GM19328 (cell line): Measurements from ENCODE around the gene FGF11.

Experiments used
- ATAC-seq: cut with Tn5 transposase; IDR thresholded peaks from one replicate; pipeline ENCODE4 v1.9.1; 2021; ENCODE audit warnings: mild to moderate bottlenecking, moderate library complexity; ENCODE audit not compliant: unreplicated experiment

Gene FGF11

DNA sequence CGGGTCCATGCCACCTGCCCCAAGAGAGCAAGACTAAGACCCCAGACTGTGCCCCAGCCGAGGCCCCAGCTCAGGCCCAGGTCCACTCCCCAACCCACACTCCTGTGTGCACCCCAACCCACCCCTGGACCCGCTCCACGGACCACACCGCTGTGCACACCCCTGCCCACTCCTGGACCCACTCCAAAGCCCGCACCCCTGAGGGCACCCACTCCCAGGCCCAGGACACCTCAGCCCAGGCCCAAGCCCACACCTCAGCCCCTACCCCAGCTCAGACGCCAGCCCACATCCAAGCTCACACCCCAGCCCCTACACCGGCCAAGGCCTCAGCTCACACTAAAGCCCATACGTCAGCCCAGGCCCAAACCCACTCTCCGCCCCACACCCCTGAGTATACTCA is 9.6 kb upstream of the FGF11 start:
- no peak for ATAC-seq

DNA sequence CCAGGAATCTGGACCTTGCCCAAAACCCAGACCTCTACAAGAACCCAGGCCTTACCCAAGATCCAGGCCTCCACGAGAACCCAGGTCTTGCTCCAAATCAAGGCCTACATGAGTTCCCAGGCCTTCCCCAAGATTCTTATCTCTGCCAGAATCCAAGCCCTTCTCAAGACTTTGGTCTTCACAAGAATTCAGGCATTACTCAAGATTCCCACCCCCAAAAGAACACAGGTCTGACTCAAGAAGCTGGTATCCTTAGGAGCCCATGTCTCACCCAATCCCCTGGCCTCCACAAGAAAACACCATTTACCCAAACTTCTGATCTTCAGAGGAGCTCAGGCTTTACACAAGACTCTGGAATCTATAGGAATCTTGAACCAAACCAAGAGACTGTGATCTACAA is 8.1 kb upstream of the FGF11 start:
- no peak for ATAC-seq

DNA sequence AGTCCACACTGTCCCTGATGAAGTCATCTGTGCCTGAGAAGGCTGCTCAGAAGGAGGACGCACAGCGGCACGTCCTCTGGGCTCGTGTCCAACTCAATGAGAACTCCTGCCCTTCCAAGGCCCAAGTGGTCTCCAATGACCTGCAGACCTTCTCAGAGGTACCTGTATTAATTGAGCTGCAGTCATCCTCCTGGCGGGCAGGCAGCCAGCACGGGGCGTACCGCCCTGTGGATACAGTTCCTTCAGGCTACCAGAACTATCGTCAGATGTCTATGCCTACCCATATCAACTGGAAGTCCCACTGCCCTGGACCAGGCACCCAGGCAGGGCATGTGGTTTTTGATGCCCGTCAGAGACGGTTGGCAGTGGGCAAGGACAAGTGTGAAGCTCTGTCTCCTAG is 7.0 kb upstream of the FGF11 start:
- no peak for ATAC-seq

DNA sequence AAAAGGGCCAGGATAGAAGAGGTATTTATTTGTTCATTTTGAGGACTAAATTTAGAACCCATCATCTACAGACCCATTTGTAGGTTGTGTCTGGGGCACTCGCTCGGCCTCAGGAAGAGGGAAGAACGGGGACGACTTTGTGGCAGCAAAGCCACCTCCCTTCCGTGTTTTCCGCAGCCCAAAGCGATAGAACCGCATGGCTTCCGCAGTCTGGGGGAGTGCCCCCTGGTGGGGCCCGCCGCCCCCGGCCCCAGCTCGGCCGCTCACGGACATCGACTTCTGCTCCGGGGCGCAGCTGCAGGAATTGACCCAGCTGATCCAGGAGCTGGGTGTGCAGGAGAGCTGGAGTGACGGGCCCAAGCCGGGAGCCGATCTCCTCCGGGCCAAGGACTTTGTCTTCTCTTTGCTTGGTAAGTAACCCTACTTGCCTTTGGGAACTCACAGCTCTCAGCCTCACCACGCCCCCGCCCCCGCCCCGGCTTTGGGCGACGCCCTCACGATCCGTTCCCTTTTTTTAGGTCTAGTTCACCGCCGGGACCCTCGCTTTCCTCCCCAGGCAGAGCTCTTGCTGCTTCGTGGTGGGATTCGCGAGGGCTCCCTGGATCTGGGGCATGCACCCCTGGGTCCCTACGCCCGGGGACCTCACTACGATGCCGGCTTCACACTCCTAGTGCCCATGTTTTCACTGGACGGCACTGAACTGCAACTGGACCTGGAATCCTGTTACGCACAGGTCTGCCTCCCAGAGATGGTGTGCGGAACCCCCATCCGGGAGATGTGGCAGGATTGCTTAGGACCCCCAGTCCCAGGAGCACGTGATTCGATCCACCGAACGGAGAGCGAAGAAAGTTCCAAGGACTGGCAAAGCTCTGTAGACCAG is 3.4 kb upstream of the FGF11 start:
- ATAC-seq = peak; percentile 21

DNA sequence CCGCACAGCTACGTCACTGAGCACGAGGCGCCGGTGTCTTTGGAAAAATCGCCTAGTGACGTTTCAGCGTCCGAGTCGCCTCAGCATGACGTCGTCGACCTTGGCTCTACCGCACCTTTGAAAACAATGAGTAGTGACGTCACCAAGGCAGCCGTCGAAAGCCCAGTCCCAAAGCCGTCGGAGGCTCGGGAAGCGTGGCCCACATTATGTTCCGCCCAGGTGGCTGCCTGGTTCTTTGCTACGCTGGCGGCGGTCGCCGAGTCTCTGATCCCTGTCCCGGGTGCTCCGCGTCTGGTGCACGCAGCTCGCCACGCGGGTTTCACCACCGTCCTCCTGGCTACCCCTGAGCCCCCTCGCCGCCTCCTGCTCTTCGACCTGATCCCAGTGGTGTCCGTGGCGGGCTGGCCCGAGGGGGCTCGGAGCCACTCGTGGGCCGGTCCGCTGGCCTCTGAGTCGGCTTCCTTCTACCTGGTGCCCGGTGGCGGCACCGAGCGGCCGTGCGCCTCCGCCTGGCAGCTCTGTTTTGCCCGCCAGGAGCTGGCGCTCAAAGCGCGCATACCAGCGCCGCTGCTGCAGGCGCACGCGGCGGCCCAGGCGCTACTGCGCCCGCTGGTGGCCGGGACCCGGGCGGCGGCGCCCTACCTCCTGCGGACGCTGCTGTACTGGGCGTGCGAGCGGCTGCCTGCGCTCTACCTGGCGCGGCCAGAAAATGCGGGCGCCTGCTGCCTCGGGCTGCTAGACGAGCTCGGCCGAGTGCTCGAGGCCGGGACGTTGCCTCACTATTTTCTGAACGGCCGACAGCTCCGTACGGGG is 2.5 kb upstream of the FGF11 start:
- no peak for ATAC-seq

DNA sequence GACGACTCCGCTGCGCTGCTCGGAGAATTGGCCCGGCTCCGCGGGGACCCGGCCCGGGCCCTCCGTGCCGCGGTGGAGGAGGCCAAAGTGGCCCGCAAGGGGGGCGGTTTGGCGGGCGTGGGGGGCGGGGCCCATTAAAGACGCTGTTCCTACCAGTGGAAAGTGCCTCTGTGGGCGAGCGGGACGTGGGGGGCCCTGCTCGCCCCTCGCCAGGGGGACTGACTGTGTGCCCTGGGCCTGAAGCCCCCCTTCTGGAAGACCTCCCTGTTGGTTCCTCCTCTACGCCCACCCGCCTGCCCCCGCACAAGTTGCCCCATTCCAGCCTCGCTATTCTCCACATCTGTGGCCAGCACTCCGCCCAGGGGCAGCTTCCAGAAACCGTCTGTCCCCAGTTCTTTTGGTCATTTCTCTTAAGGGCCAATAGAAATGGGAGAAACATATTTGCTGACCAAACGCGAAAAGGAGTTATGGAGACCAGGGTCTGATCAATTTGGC is 1.9 kb upstream of the FGF11 start:
- no peak for ATAC-seq

DNA sequence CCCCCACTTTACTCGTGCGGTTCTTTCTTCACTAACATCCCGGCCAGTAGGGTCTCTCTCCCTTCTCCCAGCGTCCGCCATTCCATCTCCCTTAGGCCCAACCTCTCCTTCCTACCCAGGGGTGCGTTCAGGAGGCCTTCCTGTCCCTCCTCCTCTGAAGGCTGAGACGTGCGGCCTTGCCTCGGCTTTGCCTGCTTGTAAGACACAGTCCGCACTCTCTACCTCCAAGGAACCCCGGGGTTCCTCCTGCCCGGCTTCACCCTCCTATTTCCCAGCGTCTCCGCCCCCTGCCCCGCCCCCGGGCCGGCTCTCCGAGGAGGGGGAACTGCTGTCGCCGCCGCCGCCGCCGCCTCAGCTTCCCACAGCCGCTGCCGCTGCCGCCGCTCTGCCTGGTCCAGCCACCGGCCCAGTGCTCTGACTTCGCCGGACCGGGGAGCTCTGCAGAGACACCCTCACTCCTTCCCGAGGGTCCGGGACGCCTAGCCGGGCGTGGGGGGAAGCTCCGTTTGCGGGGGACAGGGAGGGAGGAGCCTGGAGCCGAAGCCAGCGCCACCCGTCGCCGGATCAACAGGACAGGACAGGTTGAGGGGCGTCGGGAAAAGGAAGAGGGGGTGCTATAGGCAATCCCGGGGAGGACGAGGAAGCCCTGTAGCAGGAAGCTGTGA is 1.2 kb upstream of the FGF11 start:
- ATAC-seq = no peak

DNA sequence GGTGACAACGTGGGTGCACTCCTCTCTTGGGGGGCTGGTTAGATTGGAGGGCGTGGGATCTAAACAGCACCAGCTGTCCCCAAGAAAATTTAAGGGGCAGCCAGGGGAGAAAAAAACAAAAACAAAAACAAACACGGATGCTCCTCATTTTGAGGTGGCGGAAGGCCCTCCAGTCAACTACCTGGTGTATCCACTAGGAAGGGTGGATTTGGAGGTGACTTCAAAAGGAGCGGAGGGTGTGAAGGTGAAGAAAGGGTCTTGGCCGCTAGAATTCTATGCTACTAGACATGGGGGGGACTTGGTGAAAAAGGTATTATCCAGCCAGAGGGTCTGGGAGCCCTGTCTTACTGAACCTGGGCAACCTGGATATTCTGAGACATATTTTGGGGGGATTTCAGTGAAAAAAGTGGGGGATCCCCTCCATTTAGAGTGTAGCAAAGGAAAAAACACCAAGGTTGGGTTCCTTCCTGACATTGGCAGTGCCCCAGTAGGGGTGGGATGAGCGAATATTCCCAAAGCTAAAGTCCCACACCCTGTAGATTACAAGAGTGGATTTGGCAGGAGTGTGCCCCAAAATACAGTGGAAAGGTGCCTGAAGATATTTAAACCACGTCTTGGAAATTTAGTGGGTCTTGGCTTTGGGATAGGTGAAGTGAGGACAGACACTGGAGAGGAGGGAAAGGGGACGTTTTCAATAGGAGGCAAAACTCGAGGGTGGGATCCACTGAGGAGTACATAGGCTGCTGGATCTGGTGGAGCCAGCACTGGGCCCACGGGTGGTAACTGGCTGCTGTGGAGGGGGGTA is 454 bp upstream of the FGF11 start:
- ATAC-seq = no peak

DNA sequence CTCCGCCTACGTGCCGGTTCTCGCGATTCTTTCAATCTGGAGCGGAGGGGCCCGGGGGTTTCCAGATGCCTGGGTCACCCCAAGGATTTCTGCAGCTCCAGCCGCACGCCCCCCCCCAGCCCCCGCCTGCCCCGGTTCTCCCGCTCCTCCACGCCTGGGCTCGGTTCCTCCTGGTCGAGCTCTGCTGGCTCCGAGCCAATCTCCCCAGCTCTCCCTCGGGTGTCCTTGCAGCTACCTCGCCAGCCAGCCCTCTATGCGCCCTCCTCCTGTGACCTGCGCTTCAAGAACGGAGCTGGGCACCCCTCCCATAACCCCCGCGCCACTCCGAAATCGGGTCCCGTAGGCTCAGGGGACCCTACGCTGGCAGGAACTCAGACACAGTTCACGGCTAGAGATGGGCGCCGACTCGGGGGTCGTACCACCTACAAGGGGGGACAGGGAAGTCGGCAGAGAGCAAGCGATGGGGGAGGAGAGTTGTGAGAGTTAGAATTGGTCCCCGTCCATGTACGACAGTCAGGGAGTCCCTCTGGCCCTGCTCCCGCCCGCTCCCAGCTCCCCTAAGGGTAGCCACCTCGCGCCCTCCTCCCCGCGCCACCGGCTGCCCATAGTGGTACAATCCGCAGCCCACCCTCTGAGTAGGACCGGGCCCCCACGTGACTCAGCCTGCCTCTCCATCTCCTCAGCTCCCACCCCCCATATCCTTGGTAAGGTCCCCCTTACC is 961 bp downstream of the FGF11 start:
- no peak for ATAC-seq

DNA sequence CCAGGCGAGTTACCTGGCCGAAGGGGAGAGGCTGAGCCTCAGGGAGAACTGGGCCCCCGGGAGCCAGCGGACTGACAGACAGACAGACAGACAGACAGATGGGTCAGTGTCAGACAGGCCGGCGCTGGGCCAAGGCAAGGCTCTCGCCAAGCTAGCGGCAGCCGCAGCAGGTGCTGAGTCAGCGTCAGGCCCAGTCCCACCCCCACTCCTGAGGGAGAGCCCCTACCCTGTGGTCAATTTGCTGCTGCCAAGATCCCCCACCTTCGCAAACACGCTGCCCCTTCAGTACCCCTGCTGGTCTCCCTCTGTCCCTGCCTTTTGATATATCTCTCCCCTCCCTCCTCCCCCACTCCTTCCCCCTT is 1.5 kb downstream of the FGF11 start:
- no peak for ATAC-seq

DNA sequence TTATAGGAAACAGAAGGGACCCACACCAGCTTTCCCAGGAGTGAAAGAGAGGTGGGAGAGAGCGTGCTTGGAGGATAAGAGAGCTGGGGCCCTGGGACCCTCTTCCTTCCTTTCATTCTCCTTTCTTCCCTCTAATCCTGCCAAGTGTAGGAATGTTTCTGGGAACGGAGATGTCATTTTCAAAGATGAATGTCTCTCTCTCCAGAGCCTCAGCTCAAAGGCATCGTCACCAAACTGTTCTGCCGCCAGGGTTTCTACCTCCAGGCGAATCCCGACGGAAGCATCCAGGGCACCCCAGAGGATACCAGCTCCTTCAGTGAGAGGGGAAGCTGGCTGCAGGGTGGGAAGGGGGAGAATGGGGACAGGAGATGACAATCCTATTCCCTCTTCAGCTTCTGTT is 2.0 kb downstream of the FGF11 start:
- no peak for ATAC-seq

DNA sequence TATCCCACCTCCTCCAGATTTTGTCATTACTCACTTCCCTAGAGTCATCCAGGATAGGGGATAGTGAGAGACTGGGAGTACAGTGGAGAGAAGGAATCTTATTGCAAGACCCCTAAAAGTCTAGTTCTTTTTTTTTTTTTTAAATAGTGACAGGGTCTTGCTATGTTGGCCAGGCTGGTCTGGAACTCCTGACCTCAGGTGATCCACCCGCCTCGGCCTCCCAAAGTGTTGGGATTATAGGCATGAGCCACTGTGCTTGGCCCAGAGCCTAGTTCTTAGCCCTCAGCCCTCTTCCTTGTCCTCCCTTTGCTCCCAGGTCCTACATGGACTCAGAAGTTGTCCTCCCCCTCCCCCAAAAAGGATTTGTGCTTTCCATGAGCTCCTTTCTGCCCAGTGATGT is 2.8 kb downstream of the FGF11 start:
- ATAC-seq = no peak

DNA sequence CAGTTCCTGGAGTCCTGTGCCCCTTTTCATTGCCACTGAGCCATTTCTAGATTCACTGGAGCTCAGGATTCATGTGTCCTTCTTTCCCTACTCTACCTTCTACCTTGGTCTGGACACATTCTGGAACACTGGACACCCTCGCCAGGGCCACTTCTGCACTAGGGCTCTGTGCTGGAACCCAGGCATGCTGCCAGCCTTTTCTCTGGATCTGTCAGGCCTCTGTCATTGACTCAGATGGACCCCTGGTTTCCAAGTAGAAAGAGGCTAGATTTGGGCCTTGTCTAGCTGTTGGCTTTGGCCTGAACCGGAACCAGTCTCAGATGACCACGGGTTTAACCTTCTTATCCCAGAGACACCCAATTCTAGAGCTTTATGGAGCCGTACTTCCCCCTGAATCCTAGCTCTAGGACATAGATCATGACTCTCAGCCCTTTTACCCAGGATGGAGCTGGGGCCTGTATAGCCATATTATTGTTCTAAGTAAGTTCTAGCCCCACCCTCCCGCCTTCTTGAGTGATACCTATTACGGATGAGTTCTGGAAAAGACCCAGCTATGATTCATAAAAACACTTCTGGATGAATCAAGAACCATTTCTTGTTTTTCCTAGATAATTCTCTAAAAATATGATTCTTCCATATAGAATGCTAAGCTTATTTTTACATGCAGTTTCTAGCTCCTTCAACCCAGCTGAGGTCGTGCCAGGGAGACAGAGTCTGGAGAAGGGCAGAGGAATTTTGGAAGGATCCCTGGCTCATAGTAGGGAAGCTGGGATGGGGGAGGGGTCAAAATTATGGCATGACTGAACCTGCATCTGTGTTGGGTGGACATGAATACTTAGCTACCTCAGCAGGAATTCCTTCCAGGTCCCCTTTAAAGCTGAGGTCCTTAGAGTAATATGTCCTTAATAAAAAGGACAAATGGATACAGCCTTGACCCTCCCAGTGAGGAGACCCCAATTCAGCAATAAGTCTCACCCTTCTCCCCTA is 4.5 kb downstream of the FGF11 start:
- no peak for ATAC-seq

DNA sequence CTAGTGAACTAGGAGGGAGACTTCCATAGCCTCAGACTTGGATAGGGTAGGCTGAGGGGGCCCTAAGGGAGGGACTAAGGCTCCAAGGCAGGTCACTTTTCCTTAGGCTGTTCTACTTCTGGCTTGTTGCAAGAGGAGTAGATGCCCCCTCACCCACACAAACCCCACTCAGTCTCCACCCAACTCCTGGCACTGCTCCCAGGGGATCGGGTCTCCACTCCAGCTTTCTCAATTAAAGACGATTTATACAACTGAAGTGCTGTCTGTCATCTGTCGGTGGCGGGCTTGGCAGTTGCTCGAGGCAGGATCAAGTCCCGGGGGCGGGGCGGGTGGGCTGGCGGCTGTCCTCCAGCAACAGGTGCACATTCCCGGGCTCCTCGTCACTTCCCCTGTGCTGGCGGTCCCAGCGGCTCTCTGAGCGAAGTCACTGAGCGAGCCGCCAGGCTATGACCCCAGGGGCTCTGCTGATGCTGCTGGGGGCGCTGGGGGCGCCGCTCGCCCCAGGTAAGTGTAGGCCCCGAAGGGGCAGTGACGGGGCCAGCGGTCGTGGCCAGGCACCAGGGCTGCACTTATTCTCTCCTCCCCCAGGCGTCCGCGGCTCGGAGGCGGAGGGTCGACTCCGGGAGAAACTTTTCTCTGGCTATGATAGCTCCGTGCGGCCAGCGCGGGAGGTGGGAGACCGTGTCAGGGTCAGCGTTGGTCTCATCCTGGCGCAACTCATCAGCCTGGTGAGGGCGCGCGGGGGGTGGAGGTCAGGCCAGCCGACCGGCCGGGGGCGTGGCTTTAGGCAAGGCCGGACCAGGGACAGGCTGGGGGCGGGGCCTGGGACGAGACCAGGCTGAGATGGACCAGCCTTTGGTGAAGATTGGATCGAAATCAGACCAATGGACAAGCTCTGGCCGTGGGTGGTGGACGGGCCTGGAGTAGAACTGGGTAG is 5.6 kb downstream of the FGF11 start, which contains the start of gene CHRNB1:
TSS of gene CHRNB1 (plus strand) at position 380 of the 937 bp plus-strand sequence. CDS start at position 447, 67 bp downstream.
- ATAC-seq = no peak

DNA sequence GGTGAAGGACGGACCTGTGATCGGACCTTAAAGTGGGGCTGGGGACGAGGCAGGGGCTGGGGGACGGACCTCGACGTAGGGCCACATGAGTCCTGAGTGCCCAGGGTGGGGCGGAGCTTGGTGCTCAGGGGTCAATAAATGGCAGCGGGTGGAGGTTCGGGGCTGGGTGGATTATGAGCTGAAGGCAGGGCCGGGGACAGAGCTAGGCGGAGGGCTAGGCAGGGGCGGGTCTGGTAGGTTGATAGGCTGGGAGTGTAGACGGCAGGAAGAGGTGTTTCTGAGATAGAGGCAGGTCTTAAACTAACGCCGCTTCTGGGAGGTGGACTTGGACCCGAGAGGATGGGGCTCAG is 6.3 kb downstream of the FGF11 start:
- ATAC-seq = no peak

DNA sequence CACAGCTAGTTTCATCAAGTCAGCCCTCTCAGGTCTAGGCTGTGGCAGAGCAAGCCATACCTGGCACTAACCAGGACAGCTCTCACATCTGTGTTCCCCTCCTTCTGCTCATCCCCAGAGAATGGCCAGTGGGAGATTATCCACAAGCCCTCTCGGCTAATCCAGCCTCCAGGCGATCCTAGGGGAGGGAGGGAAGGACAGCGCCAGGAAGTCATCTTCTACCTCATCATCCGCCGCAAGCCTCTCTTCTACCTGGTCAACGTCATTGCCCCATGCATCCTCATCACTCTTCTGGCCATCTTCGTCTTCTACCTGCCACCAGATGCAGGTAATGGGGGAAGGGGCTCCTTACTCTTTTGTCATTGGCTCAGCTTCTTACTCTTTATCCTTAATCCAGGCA is 9.1 kb downstream of the FGF11 start:
- no peak for ATAC-seq

DNA sequence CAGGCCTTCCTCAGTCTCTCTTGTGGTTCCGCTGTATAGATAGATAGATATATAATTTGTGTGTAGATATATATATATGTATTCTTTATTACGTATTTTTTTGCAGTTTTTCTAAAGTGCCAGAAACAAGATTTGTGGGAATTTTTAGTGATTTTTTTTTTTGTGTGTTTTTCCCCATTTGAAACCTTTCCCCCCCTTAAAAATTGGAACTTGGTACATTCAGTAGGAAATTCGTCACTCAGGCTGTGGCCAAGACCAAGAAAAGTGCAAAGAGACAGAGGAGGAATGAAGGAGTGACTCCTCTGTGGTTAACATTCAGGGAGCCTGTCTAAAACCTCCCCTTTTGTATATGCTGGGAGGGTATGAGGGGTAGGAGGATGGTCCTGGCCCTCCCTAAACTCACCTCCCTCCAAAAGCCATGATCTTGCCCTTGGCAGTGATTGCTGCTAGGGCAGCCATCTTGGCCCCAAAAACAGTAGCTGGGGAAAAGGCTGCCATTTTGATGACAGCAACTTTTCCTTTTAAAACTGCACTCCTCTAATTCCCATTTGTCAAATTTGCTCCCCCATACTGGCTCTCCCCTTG is 20.7 kb downstream of the FGF11 start:
- ATAC-seq = no peak
